Mucosa of descending colon (tissue), 3 donors: ENCODE data around the gene ACACA. TPM values are rescaled to one million over a fixed set of nuclear protein-coding genes. Genes with fewer than 3 reads are reported as not detected.

ENCODE experiments used
- ATAC-seq: fragments of 200-7000 bp; cut with Tn5 transposase; one replicate; pipeline ENCODE4 v1.9.1; 2020; ENCODE audit warnings: mild to moderate bottlenecking, moderate library complexity
- DNase-seq, 3 donors: peaks; one replicate each; pipeline ENCODE4 v3.0.0-alpha.2; 2020
- H3K36me3 ChIP-seq: fragments of 200-600 bp; one replicate; pipeline ENCODE4 v1.8.0; 2021; ENCODE audit warnings: low read depth, mild to moderate bottlenecking
- H3K4me1 ChIP-seq: fragments of 200-600 bp; one replicate; pipeline ENCODE4 v1.8.0; 2021; ENCODE audit warnings: low read depth, mild to moderate bottlenecking
- H3K4me3 ChIP-seq: fragments of 200-600 bp; one replicate; pipeline ENCODE4 v1.8.0; 2021; ENCODE audit warnings: mild to moderate bottlenecking
- H3K9me3 ChIP-seq: fragments of 200-600 bp; one replicate; pipeline ENCODE4 v1.8.0; 2021; ENCODE audit warnings: mild to moderate bottlenecking
- intact Hi-C, 2 donors: fragments of 100-400 bp; cut with DNase I in 1 of 2; cut with micrococcal nuclease in 1 of 2; formaldehyde crosslinking; loops; one replicate each; pipeline versions ENCODE4 v1.11.0 to v1.11.1; 2022; cut with DNase I, micrococcal nuclease
- total RNA-seq, 3 donors: library from RNA; stranded (reverse); fragmentation: NEBNext Ultra II Directional in 2 of 3; extraction: Animal tissue kit (Norgen Biotek cat#: 25700) in 2 of 3; gene quantifications; one replicate each; pipeline versions ENCODE4 v1.2.1 to v1.2.4, GENCODE V29; 2021 to 2023
- TF ChIP-seq, protein P1 (sequence below): fragments of 200-600 bp; IDR thresholded peaks from one replicate; pipeline ENCODE4 v1.8.0; 2022; ENCODE audit warnings: antibody characterized with exemption, mild to moderate bottlenecking
- donor health status: DM: no; HTN: no; CAD: no; lungs with moderate emphysema.
- donor health status: DM: no; HTN: no; CAD: no.
- donor health status: DM: no; HTN: yes; CAD: no.

Gene ACACA
- total RNA-seq, 3 donors from 2014 or later = 58.5 to 64.1 (median 60.3) TPM

DNA sequence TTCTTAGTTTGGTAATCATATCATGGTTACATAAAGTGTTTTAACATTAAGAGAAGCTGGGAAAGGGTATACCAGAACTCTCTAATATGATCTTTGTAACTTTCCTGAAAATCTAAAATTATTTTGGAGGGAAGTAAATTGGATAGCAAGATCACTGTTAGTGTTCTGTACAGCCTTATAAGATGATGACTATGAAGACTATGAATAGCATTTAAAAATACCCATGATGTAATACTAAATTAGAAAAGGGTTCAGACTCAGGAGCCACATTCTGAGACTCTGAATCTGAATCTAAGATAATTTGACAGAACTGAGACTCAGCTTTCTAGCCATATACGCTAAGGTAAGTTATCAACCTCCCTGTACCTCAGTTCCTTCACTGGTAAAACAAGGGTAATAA, 238.9 kb downstream of the ACACA start:
- Histone ChIP-seq H3K4me1 (no peaks in the 10 kb centered on the region), H3K9me3 (no peaks in the 10 kb centered on the region), H3K4me3 (no peak overlapping the region), H3K36me3 (no peaks in the 10 kb centered on the region)
- DNase-seq = no peak
- TF ChIP-seq, protein P1, sequence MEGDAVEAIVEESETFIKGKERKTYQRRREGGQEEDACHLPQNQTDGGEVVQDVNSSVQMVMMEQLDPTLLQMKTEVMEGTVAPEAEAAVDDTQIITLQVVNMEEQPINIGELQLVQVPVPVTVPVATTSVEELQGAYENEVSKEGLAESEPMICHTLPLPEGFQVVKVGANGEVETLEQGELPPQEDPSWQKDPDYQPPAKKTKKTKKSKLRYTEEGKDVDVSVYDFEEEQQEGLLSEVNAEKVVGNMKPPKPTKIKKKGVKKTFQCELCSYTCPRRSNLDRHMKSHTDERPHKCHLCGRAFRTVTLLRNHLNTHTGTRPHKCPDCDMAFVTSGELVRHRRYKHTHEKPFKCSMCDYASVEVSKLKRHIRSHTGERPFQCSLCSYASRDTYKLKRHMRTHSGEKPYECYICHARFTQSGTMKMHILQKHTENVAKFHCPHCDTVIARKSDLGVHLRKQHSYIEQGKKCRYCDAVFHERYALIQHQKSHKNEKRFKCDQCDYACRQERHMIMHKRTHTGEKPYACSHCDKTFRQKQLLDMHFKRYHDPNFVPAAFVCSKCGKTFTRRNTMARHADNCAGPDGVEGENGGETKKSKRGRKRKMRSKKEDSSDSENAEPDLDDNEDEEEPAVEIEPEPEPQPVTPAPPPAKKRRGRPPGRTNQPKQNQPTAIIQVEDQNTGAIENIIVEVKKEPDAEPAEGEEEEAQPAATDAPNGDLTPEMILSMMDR = no peak
- no peak for ATAC-seq
- intact Hi-C loops = no loop called here

DNA sequence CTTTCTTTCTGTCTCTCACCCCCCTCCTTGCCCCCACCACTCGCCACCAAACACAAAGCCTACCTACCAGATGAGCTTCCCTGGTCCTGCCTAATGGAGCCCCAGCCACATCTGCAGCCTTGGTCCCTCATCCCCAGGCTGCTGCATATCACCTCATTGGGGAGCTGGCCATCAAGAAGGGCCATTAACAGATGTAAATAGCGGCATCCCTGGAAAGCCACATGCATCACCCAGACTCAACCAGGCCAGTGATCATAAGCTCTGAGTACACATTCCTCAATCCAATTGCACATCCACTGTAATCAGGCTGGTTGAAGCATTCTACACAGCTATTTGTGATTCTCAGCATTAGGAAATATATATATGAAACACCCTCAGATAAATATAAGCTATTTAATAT, 242.6 kb downstream of the ACACA start:
- Histone ChIP-seq H3K9me3 (no peaks in the 10 kb centered on the region), H3K4me1 (no peaks in the 10 kb centered on the region), H3K36me3 (no peaks in the 10 kb centered on the region), H3K4me3 (no peak overlapping the region)
- ATAC-seq (no peak), DNase-seq (no peak)
- intact Hi-C loops = no loop called here
- TF ChIP-seq, protein P1 = no peak

DNA sequence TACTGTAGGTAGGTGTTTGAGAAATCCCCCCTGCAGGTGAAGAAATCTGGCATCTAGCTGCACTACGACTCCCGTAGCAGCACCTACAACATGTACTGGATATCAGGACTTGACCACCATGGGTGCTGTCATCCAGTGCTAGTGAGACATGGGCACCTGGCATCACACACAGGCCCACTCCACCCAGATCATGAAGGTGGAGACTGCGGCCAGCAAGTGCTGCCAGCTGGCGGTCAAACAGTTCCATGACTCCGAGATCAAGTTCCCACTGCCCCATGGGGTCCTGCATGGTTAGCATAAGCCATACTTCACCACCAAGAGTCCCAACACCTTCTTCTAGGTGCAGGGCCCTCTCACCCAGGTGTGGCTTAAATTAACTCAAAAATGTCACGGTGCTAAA, 243.8 kb downstream of the ACACA start:
- Histone ChIP-seq H3K9me3 (no peaks in the 10 kb centered on the region), H3K4me3 (no peak overlapping the region), H3K4me1 (no peaks in the 10 kb centered on the region), H3K36me3 (no peaks in the 10 kb centered on the region)
- DNase-seq (no peak), ATAC-seq (no peak)
- TF ChIP-seq, protein P1 = no peak
- intact Hi-C loops = no loop called here

DNA sequence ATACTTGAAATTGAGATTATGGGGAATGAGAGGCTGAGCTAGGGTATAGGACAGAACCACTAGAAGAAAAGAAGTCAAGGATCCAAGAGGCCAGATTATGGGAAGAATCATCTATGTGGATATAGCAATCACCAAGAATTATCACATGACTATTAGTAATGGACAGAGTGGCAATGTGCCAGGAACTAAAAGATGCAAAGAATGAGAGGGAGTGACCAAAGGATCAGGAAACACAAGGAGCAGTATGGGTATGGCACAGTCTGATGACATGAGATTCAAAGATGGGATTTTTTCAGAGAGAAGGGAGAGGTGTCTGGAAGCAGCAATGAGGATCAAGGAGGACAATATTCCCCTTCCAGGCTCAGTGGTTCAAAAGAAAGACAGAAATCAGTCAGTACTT, 245.7 kb downstream of the ACACA start:
- intact Hi-C loops = no loop called here
- DNase-seq (no peak), ATAC-seq (no peak)
- H3K4me3 ChIP-seq = no peak overlapping the region
- TF ChIP-seq, protein P1 = no peak
- H3K36me3 ChIP-seq = no peaks in the 10 kb centered on the region
- H3K4me1 ChIP-seq = no peaks in the 10 kb centered on the region
- no peaks in the 10 kb centered on the region for H3K9me3 ChIP-seq

DNA sequence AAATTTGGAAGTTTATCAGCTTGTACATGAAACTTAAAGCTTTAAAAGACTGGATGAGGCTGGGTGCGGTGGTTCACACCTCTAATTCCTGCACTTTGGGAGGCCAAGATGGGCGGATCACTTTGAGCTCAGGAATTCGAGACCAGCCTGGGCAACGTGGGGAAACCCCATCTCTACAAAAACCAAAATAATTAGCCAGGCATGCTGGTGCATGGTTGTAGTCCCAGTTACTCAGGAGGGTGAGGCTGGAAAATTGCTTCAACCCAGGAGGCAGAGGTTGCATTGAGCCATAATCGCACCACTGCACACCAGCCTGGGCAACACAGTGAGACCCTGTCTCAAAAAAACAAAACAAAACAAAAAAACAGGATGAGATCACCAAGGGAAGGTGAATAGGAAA, 248.3 kb downstream of the ACACA start:
- intact Hi-C loops = no loop called here
- Histone ChIP-seq H3K9me3 (no peaks in the 10 kb centered on the region), H3K4me1 (no peaks in the 10 kb centered on the region), H3K4me3 (no peak overlapping the region), H3K36me3 (no peaks in the 10 kb centered on the region)
- no peak for DNase-seq
- no peak for ATAC-seq
- TF ChIP-seq, protein P1 = no peak

DNA sequence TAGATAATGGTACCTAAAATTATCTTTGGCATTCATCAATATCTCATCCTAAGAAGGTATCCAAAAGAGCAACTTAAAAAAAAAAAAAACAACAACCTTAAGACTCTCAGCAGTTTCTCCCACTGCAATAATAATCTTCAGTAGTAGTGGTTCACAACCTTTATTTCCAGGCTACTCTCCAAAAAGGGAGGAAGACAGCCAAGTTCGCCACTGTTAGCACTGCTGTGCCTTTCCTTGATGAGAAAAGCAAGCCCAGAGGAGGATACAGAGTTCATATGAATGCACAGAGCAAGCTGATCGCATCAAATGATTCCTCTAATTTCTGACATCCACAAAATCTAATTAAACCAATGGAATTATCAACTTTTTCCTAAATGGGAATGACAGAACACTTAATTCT, 258.5 kb downstream of the ACACA start:
- DNase-seq (no peak), ATAC-seq (no peak)
- Histone ChIP-seq H3K36me3 (no peaks in the 10 kb centered on the region), H3K4me3 (no peak overlapping the region), H3K9me3 (no peaks in the 10 kb centered on the region), H3K4me1 (no peaks in the 10 kb centered on the region)
- intact Hi-C loops = no loop called here
- TF ChIP-seq, protein P1 = no peak
